Muscle of leg (tissue), 11 donors: ENCODE data around the gene SPTLC2. TPM values are rescaled to one million over a fixed set of nuclear protein-coding genes. Genes with fewer than 3 reads are reported as not detected.

ENCODE experiments used
- DNase-seq: peaks from one replicate; pipeline ENCODE4 v3.0.0; 2013
- H3K27ac ChIP-seq: one replicate; pipeline ENCODE4 v1.5.1; 2013; ENCODE audit warnings: mild to moderate bottlenecking, low read length, control low read depth
- H3K27me3 ChIP-seq: one replicate; pipeline ENCODE4 v1.6.1; 2013; ENCODE audit warnings: low read length; ENCODE audit not compliant: control insufficient read depth, insufficient read depth
- H3K36me3 ChIP-seq: one replicate; pipeline ENCODE4 v1.6.1; 2013; ENCODE audit warnings: low read length; ENCODE audit not compliant: control insufficient read depth, insufficient read depth
- H3K4me1 ChIP-seq: one replicate; pipeline ENCODE4 v1.6.1; 2013; ENCODE audit warnings: low read length; ENCODE audit not compliant: control insufficient read depth, insufficient read depth
- H3K4me3 ChIP-seq: one replicate; pipeline ENCODE4 v1.5.1; 2013; ENCODE audit warnings: low read length, control low read depth
- H3K9me3 ChIP-seq: replicated peaks from 2 replicates; pipeline ENCODE4 v1.6.1; 2013; ENCODE audit warnings: low read depth, low read length; ENCODE audit not compliant: control insufficient read depth
- WGBS: methylation state at CpG from one replicate; pipeline ENCODE4 v1.1.5; 2013; ENCODE audit warnings: missing lambda C conversion rate; ENCODE audit not compliant: insufficient coverage; 5-methylcytosine and 5-hydroxymethylcytosine counted together
- polyA plus RNA-seq, 8 donors: library from polyadenylated mRNA; unstranded; fragments of 120-200 nt; gene quantifications; one replicate each; pipeline versions ENCODE4 v1.2.1 to v1.2.3, GENCODE V29; 2013; ENCODE audit warnings: inconsistent platforms in 1 of 8, low replicate concordance in 1 of 8; ENCODE audit not compliant: insufficient read length in 8 of 8, insufficient read depth in 1 of 8
- total RNA-seq: library from RNA; stranded (reverse); fragments of 120-200 nt; gene quantifications from one replicate; pipeline ENCODE4 v1.2.4, GENCODE V29; 2013

SPTLC2 gene
- total and polyA plus RNA-seq, 9 donors, result 10.6 to 21.6 (median 17.4) TPM

- Histone ChIP-seq H3K4me1 (no peaks in the 10 kb centered on the region), H3K9me3 (peaks cover 2% of the 10 kb centered on the region), H3K4me3 (no peak overlapping the region), H3K27ac (no peak overlapping the region), H3K36me3 (no peaks in the 10 kb centered on the region), H3K27me3 (peaks cover 2% of the 10 kb centered on the region)
- no peak for DNase-seq
- no CpG with 5 or more reads among the region's 2 CpGs for WGBS
These were observed 13.7 kb upstream of the SPTLC2 start for GRCh38 chr14:77630111-77630510.

- WGBS, result no CpG with 5 or more reads among the region's 3 CpGs
These were observed 8.9 kb upstream of the SPTLC2 start for GRCh38 chr14:77625360-77625759.

GRCh38 chr14:77623201-77623600, 6.8 kb upstream of the SPTLC2 start:
- Histone ChIP-seq H3K27ac (no peak overlapping the region), H3K4me3 (no peak overlapping the region), H3K36me3 (no peaks in the 10 kb centered on the region), H3K27me3 (peaks cover 2% of the 10 kb centered on the region), H3K4me1 (no peaks in the 10 kb centered on the region), H3K9me3 (no peaks in the 10 kb centered on the region)
- DNase-seq, result peak; percentile 68
- WGBS, result 100% methylated on average over 1 of the region's 1 CpG

More at GRCh38 chr14:77625360-77625759, 8.9 kb upstream of the SPTLC2 start:
- Histone ChIP-seq H3K4me3 (no peak overlapping the region), H3K27me3 (no peaks in the 10 kb centered on the region), H3K27ac (no peak overlapping the region), H3K9me3 (no peaks in the 10 kb centered on the region), H3K4me1 (no peaks in the 10 kb centered on the region), H3K36me3 (no peaks in the 10 kb centered on the region)
- no peak for DNase-seq

GRCh38 chr14:77622366-77622961, 6.0 kb upstream of the SPTLC2 start:
- DNase-seq, result no peak
- no peaks in the 10 kb centered on the region for H3K4me1 ChIP-seq
- no CpG with 5 or more reads among the region's 1 CpG for WGBS
- peaks cover 2% of the 10 kb centered on the region for H3K27me3 ChIP-seq
- H3K36me3 ChIP-seq, result no peaks in the 10 kb centered on the region
- H3K4me3 ChIP-seq, result no peak overlapping the region
- H3K27ac ChIP-seq, result no peak overlapping the region
- H3K9me3 ChIP-seq, result no peaks in the 10 kb centered on the region

- peaks cover 2% of the 10 kb centered on the region for H3K27me3 ChIP-seq
- no peak overlapping the region for H3K4me3 ChIP-seq
- H3K4me1 ChIP-seq, result peaks cover 6% of the 10 kb centered on the region
- WGBS, result 87% methylated on average over 10 of the region's 16 CpGs
- no peaks in the 10 kb centered on the region for H3K36me3 ChIP-seq
- DNase-seq, result peak; percentile 28
- H3K9me3 ChIP-seq, result no peaks in the 10 kb centered on the region
- H3K27ac ChIP-seq, result no peak overlapping the region
These were observed 3.9 kb upstream of the SPTLC2 start for GRCh38 chr14:77620222-77620870.

- WGBS, result 85% methylated on average over 6 of the region's 6 CpGs
- no peak overlapping the region for H3K27ac ChIP-seq
- H3K27me3 ChIP-seq, result peaks cover 2% of the 10 kb centered on the region
- H3K9me3 ChIP-seq, result no peaks in the 10 kb centered on the region
- H3K4me1 ChIP-seq, result peaks cover 6% of the 10 kb centered on the region
- H3K36me3 ChIP-seq, result no peaks in the 10 kb centered on the region
- DNase-seq, result no peak
- H3K4me3 ChIP-seq, result no peak overlapping the region
These were observed 2.0 kb upstream of the SPTLC2 start for GRCh38 chr14:77618381-77618970.

- peak overlapping the region; percentile 86 for H3K4me3 ChIP-seq
- peak overlapping the region; percentile 49 for H3K27ac ChIP-seq
- under 1% methylated on average over 32 of the region's 32 CpGs for WGBS
- no peak for DNase-seq
- H3K36me3 ChIP-seq, result no peaks in the 10 kb centered on the region
- peaks cover 6% of the 10 kb centered on the region for H3K4me1 ChIP-seq
- peaks cover 2% of the 10 kb centered on the region for H3K27me3 ChIP-seq
- H3K9me3 ChIP-seq, result no peaks in the 10 kb centered on the region
These were observed 344 bp downstream of the SPTLC2 start for GRCh38 chr14:77616133-77616453.

- DNase-seq, result peak; percentile 28
- H3K4me1 ChIP-seq, result peaks cover 6% of the 10 kb centered on the region
- peaks cover 2% of the 10 kb centered on the region for H3K27me3 ChIP-seq
- peak overlapping the region; percentile 86 for H3K4me3 ChIP-seq
- peak overlapping the region; percentile 49 for H3K27ac ChIP-seq
- no peaks in the 10 kb centered on the region for H3K9me3 ChIP-seq
- no peaks in the 10 kb centered on the region for H3K36me3 ChIP-seq
- 7% methylated on average over 6 of the region's 16 CpGs for WGBS
These were observed 890 bp downstream of the SPTLC2 start for GRCh38 chr14:77615361-77616132.

GRCh38 chr14:77613201-77613600, 3.2 kb downstream of the SPTLC2 start:
- Histone ChIP-seq H3K4me1 (peaks cover 6% of the 10 kb centered on the region), H3K27ac (no peak overlapping the region), H3K9me3 (no peaks in the 10 kb centered on the region), H3K36me3 (no peaks in the 10 kb centered on the region), H3K4me3 (no peak overlapping the region), H3K27me3 (no peaks in the 10 kb centered on the region)
- DNase-seq, result no peak
- WGBS, result no CpG with 5 or more reads among the region's 1 CpG

- no peak overlapping the region for H3K27ac ChIP-seq
- WGBS, result 100% methylated on average over 2 of the region's 2 CpGs
- peaks cover 5% of the 10 kb centered on the region for H3K4me1 ChIP-seq
- no peak for DNase-seq
- H3K27me3 ChIP-seq, result no peaks in the 10 kb centered on the region
- no peak overlapping the region for H3K4me3 ChIP-seq
- H3K9me3 ChIP-seq, result no peaks in the 10 kb centered on the region
- no peaks in the 10 kb centered on the region for H3K36me3 ChIP-seq
These were observed 4.3 kb downstream of the SPTLC2 start for GRCh38 chr14:77612011-77612620.
